Bronchial epithelial cell (primary cell): ENCODE results near the gene ZFAND6. TPM values are rescaled to one million over a fixed set of nuclear protein-coding genes. Genes with fewer than 3 reads are reported as not detected.
"Not testable (repeated sequence)": the region's sequence is repeated elsewhere in the genome, so short reads cannot be mapped to it uniquely, and the experiment has no call there.

Source experiments
- DNase-seq: peaks from one replicate; pipeline ENCODE4 v3.0.0-alpha.2; 2010; ENCODE audit warnings: low read depth
- FAIRE-seq: peaks from 2 replicates; lab custom pipeline; 2011; peaks lifted over from hg19 to GRCh38; lab: Jason Lieb, UNC
- H3K27me3 ChIP-seq: 2 replicates; pipeline ENCODE4 v1.5.1; 2011; ENCODE audit warnings: low read length; ENCODE audit not compliant: control insufficient read depth, insufficient read depth
- H3K36me3 ChIP-seq: 2 replicates; pipeline ENCODE4 v1.5.1; 2011; ENCODE audit warnings: low read length; ENCODE audit not compliant: control insufficient read depth, insufficient read depth
- H3K4me3 ChIP-seq: 2 replicates; pipeline ENCODE4 v1.5.1; 2011; ENCODE audit warnings: mild to moderate bottlenecking, low read depth, low read length, control low read depth
- CTCF ChIP-seq: IDR thresholded peaks from 2 replicates; pipeline ENCODE4 v1.5.1; 2011; ENCODE audit warnings: mild to moderate bottlenecking, moderate library complexity, low read length, control low read depth, inconsistent platforms; ENCODE audit not compliant: insufficient read depth, severe bottlenecking
- total RNA-seq: library from RNA; depleted of rRNA; stranded (reverse); fragments of >200 nt; gene quantifications from 2 replicates; pipeline ENCODE4 v1.2.1, GENCODE V29; 2014

ZFAND6 gene
- total RNA-seq, 1 donor from 2014 or later: 186 TPM

DNA sequence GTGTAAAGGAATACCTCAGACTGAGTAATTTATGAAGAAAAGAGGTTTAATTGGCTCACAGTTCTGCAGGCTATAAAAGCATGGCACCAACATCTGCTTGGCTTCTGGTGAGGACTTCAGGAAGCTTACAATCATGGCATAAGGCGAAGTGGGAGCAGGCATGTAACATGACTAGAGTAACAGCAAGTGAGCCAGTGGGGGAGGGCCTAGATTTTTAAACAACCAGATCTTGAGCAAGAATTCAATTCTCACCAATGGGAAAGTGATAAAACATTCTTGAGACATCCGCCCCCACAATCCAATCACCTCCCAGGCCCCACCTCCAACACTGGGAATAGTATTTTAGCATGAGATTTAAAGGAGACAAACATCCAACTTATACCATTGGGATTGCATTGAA is 44.3 kb upstream of the ZFAND6 start:
- TF ChIP-seq CTCF: no peak
- Histone ChIP-seq H3K4me3 (no peak overlapping the region), H3K27me3 (no peaks in the 10 kb centered on the region), H3K36me3 (no peaks in the 10 kb centered on the region)
- FAIRE-seq: no peak
- DNase-seq: no peak

- DNase-seq, H3K4me3 ChIP-seq: not testable (repeated sequence)
These were observed 43.0 kb upstream of the ZFAND6 start for GRCh38 chr15:80016506-80016905.

GRCh38 chr15:80017139-80017538 is 42.3 kb upstream of the ZFAND6 start:
- not testable (repeated sequence) for H3K27me3 ChIP-seq, H3K36me3 ChIP-seq, FAIRE-seq, H3K4me3 ChIP-seq, DNase-seq

More at GRCh38 chr15:80016506-80016905, 43.0 kb upstream of the ZFAND6 start:
- not testable (repeated sequence) for H3K36me3 ChIP-seq, H3K27me3 ChIP-seq, FAIRE-seq

- Histone ChIP-seq H3K27me3 (no peaks in the 10 kb centered on the region), H3K4me3 (no peak overlapping the region), H3K36me3 (no peaks in the 10 kb centered on the region)
- DNase-seq (no peak), FAIRE-seq (no peak)
- no peak for TF ChIP-seq CTCF
These were observed 40.2 kb upstream of the ZFAND6 start for GRCh38 chr15:80019168-80019745.

DNA sequence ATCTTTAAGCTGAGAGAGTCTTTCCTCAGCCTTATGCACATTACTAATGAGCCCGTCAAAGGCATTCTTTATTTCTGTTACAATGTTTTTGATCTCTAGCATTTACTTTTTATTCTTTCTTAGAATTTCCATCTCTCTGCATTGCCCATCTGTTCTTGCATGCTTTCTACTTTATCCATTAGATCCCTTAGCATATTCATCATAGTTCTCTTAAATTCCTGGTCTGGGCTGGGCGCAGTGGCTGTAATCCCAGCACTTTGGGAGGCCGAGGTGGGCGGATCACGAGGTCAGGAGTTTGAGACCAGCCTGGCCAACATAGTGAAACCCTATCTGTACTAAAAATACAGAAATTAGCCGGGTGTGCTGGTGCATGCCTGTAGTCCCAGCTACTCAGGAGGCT is 39.3 kb upstream of the ZFAND6 start:
- not testable (repeated sequence) for H3K36me3 ChIP-seq, FAIRE-seq, DNase-seq, H3K4me3 ChIP-seq, H3K27me3 ChIP-seq

- DNase-seq (no peak), FAIRE-seq (no peak)
- TF ChIP-seq CTCF: no peak
- H3K36me3 ChIP-seq: no peaks in the 10 kb centered on the region
- H3K27me3 ChIP-seq: no peaks in the 10 kb centered on the region
- H3K4me3 ChIP-seq: no peak overlapping the region
These were observed 38.7 kb upstream of the ZFAND6 start for GRCh38 chr15:80020731-80021130.

GRCh38 chr15:80026310-80026709 is 33.2 kb upstream of the ZFAND6 start:
- Histone ChIP-seq H3K27me3 (no peaks in the 10 kb centered on the region), H3K4me3 (no peak overlapping the region), H3K36me3 (no peaks in the 10 kb centered on the region)
- no peak for TF ChIP-seq CTCF
- FAIRE-seq (no peak), DNase-seq (no peak)
